ENCODE measurements around the gene POLD2.

The POLD2 gene

DNA sequence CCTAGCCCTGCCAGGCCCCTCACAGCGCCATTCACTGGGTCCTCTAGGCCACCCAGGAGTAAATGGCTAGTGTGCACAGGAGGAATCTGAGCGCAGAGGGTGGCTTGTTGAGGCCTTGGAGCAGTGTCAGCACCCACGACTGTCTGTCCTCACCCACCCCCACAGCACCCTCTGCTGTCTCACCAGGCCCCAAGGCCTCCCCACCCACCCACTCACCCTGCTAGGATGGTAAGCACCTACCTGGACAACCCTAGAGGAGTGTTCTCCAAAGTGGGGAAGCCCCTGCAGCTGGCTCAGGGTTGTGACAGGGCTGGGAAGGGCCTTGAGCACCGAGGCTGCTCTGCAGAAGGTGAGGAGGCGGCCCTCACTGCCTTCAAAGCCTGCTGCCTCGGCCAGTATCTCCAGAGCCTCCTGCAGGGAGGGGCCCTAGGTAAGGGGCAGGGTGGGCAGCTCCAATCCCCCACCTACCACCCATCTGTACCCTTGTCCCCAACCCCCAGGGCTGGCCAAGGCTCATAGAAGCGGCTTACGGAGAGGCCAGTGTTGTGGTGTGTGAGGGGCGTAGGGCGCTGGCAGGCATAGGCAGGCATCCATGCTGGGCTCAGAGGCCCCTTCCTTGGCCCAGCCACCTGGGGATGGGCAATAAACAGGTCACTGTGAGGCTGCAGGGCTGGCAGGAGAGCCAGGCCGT, 43.9 kb downstream of the POLD2 start:
- DNase-seq = no peak

DNA sequence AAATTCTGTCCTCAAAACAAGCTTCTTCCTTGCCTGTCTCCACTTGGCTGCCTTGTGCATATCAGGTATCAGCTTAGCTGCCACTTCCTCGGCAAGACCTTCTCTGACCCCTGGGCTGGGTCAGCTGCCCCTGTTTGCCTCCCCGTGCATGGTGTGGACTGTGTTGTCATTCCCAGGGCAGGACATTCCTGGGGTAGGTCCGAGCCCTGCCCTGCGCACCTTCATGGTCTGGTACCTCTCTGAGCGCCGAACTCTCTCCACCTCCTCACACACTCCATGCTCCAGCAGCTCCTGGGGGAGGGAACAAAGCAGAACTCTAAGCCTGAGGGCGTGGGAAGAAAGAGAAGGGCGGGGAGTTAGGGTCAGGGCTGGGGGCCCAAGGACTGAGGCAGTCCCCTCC, 44.8 kb downstream of the POLD2 start:
- DNase-seq = no peak

DNA sequence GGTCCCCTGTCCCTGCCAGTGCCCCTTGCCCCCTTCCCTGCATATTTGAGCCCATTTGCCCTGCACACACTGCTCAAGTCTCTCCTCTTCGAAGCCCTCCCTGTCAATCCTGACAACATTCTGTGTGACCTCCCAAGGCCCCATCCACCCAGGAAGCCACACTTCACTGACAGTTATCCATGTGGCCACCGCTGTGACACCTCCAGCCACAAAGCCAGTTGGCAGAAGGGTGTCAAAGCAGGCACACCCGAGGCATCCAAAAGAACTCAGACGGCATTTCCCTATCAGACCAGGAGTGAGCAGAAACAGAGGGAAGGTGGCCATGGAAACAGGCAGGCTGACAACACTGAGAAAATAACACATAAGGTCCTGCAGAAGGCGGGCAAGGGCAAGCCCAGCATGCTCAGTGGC, 45.7 kb downstream of the POLD2 start:
- DNase-seq = no peak

DNA sequence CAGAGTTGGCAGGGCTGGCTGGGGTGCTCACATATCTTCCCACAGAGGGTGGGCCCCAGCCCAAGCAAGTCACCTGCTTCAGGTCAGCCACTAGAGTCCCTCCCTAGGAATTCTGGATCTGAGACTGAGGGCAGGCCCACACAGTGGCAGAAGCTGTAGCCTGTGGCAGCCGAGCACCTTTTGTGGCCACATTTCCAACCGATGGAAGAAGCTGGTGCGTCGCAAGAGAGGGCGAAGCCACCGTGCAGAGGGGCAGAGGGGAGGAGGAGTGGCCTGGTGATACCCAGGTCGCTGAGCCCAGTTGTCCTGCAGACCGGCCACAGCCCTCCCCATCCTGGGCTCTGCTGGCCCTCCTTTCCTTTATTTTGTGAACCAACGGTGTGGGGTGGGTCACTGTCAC, 46.3 kb downstream of the POLD2 start:
- DNase-seq = no peak

DNA sequence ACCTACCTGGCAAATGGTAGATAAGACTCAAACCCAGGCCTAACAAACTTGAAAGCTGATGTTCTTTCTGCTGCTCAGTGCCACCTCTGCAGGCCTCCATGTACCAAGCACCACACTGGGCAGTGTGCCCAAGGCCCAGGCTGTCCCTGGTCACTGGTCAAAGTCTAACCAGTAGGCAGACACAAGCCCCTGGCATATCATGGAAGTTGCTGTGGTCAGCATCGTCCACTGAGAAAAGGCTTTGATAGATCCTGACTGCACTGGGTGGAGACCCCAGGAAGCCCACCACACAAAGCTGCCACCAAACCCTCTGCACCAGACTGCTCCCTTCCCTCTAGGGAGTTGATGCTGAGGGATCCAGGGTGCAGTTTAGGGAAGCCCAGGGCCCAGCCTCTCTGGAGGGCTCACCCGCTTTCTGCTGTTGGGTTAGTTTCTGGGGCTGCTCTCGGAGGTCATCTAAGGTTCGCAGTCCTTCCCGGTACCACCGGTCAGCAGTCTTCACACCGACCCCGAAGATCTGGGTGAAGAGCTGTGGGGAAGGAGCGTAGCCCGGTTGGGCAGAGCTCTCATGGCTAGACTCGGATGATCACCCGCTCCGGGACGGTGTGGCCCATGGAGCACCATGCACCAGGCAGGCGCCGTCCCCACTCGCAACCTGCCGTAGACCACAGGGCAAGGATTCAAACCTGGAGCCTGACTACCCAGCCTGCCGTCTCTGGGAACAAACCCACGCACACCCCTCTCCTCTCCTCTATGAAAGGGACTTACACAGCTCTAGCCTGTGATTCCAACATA, 47.0 kb downstream of the POLD2 start:
- DNase-seq = no peak

DNA sequence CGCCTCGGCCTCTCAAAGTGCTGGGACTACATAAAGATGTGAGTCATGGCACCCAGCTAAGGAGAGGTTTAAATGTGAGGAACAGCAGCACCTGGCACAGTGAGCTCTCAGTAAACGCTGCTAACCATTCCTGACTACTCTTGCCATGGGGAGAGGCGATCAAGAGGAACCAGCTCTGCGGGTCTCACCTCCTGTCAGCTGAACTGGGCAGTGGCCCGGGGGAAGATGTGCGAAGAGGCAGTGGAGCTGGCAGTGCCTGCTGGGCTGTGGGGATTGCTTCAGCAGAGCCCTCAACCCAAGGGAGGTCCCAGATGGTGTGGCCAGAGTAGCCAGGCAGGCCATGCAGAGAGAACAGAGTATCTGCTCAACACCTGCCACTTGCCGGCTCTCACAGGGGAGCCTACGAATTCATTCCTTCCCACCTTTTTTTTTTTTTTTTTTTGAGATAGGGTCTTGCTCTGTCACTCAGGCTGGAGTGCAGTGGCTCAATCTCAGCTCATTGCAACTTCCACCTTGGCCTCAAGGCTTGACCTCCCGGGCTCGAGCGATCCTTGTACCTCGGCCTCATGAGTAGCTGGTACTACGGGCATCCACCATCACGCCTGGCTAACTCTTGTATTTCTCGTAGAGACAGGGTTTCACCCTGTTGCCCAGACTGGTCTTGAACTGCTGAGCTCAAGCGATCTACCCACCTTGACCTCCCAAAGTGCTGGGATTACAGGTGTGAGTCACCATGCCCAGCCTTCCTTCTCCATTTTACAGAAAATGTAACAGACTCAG, 47.9 kb downstream of the POLD2 start:
- DNase-seq = no peak

DNA sequence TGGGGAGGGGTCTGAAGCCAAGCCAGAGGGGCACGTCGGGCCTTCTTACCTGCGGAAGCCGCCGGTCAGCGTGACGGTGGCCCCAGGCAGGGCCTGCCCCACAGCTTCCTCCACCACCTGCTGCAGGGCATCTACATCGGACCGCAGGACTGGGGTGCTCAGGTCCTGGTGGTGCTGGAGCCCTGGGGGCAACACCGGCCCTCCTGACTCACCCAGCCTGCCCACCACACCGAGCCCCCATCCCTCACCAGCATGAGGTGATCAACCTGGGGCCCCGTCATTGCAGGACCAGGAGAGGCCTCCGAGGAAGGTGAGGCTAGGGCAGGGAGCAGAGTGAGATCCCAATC, 49.0 kb downstream of the POLD2 start:
- DNase-seq = no peak

DNA sequence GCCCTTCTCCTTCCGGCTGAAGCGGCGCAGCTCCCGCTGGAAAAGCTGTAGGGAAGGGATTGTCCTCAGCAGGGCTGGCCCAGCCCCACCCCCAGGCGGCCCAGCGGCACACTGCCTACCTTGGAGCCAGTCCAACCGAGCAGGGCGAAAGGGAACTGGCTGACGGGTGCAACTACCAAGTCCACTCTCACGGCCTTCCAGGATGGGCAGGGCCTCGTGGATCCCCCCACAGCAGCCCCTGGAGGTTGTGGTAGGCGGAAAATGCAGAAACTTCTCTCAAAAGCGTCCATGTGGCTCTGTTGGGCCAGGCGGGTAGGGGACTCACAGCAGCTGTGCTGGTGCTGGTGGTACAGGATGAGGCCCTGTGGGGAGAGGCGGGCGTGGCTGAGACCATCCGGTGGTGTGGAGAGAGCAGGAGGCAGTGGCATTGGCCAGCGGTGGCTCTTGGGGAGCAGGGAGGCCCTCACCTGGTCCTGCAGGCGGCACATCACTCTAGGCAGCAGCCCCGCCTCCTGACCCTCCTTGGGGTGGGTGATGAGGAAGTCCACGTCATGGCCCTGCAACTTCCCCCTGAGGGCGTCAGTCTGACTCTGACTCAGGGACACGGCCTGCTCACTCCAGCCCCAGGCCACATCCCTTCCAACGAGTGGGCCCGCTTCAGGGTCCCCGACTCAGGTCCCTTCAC, 49.5 kb downstream of the POLD2 start:
- DNase-seq = peak; percentile 39

DNA sequence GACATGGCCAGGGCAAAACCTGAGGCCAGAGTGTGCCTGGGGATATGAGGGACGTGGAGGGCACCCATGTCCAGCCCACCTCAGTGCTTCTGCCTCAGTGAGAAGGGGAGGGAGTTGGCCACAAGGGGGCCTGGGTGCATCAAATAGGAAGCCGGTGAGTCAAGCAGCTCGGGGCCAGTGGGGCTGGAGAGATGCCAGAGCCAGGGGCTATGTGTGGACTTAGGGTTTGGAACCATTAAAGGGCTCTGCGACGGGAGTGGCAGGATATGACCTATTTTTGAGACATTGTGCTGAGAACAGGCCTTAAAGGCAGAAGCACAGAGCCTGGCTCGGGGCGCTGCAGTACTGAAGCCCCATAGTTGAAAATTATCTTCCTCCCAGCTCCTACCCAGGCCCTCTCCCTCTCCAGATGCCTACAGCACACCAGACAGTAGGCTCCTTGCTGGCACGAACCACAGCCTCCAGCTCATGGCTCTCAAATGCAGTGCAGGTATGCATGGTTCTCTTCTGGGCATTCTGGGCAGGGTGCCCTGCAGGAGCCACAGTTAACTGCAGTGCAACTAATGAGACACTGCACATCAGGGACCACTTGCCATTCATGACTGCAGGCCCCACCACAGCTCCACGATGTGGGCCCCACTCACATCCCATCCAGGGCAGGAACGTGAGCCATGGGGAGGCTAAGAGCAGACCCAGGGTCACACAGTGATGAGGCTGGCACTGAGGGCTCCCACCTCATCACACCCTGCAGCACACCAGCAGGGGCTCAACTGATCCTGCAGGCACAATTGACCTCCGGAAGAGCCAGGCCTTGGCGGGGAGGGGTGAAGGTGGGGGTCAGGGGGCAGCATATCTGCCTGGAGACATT, 50.8 kb downstream of the POLD2 start:
- peak; percentile 63 for DNase-seq

DNA sequence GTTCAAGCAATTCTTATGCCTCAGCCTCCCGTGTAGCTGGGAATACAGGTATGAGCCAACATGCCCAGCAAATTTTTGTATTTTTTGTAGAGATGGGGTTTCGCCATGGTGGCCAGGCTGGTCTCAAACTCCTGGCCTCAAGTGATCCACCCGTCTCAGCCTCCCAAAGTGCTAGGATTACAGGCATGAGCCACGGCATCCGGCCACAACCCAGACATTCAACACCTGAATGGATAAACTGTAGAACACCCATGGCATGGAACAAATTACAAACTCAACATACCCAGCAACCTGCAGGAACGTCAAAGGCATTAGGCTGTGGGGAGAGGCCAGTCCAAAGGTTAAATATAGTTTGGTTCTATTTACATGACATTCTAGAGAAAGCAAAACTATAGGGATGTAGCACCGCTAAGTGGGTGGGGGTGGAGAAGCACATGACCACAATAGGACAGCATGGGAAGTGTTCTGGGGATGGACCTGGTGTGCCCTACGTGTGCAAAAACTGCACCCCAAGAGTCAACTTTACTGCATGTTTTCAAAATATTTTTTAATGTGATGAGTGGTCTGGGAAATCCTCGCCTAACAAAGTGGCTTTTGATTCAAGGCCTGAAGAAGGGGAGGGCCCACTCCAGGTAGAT, 51.5 kb downstream of the POLD2 start:
- no peak for DNase-seq

DNA sequence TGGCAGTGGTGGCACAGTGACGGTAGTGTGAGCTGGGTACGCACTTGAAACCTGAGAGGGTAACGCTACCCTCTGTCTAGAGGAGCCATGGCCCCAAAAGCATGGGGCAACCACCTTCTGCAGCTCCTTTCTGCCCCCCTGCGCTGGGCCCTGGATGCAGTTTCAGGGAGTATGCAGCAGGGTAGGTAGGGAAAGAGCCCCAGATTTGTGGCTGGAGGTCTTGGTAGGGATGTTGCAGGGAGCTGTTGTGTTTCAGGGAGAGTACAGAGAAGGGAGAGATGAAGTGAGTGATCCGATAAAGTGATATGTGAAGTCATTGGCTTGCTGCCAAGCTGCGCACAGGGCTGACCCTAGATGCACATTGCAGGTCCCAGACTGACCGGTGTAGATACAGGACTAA, 55.3 kb downstream of the POLD2 start:
- DNase-seq = no peak

DNA sequence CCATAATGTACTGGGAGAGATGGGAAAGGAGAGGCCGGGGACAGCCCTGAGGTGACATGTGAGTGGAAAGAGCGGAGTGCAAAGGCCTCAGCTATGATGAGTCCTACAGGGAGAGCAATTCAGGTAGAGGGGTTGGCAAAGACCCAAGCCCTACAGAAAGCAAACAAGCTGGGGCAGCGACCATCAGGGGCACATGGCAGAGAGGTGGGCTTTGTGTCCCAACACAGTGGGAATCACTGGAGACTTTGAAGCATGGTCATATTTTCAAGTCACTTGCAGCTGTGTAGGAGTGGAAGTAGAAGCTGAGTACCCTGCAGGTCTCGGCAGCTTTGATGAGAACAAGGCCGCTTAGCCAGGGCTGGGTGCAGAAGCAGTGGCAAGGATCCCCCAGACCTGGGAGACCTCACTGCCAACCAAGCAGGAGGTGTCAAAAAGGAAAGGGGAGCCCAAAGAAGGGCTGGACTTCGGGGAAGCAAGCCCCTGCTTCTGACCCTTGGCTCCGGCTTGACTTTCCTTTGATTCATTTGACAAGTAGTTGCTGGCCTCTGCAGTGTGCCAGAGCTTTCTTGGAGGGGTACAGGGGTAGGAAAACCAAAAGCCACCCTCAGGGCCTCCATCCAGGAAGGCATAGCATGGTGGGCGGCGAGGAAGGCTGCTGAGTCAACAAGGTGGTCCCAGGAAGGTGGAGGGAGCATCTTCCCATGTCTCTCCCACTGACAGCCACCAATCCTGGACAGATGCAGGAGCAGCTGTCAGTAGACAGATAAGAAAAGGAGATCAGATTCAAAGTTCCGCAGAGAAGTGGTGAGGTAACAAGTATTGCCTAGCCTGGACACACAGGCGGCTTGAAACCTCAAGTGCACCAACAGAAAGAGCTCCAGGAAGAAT, 56.0 kb downstream of the POLD2 start:
- DNase-seq = no peak

DNA sequence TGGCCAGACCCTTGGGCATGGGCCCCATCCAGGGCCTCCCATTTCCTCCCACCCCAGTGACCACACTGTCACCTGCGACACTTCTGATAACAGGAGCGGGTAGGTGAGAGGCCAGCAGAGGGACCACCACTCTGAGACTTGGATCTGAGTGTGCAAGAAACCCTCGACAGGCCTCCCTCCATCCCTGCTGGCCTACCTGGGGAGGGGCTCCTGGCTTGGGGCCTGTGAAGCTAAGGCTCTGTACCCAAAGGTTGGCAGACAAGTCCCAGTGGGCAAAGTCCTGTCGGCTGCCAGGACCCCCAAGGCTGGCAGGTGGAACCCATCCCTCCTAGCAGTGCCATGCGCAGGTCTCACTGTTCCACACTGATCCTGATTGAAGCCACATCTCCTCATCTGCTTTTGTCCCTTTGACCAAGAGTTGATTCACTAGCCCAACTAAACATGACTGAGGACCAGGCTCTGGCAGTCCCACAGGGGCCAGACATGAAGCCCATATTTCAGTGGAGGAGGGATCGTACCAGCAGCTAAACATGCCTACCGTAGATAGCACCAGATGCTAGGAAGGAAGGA, 56.8 kb downstream of the POLD2 start:
- no peak for DNase-seq

DNA sequence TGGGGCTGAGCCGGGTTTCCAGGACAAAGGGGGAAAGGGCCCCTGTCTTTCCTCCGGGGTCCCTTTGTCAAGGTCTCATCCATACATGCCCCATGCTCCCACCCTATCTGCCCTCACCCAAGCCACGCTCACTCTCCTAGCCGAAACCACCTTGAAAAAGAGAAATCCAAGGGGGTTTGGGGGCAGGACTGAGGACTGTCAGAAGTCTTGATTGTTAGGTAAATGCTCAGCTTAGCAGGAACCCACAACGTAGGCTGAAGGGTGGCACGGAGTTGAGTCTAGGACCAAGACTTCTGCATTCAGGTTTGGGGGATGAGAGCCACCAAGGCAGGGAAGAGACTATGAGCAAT, 57.3 kb downstream of the POLD2 start:
- no peak for DNase-seq

DNA sequence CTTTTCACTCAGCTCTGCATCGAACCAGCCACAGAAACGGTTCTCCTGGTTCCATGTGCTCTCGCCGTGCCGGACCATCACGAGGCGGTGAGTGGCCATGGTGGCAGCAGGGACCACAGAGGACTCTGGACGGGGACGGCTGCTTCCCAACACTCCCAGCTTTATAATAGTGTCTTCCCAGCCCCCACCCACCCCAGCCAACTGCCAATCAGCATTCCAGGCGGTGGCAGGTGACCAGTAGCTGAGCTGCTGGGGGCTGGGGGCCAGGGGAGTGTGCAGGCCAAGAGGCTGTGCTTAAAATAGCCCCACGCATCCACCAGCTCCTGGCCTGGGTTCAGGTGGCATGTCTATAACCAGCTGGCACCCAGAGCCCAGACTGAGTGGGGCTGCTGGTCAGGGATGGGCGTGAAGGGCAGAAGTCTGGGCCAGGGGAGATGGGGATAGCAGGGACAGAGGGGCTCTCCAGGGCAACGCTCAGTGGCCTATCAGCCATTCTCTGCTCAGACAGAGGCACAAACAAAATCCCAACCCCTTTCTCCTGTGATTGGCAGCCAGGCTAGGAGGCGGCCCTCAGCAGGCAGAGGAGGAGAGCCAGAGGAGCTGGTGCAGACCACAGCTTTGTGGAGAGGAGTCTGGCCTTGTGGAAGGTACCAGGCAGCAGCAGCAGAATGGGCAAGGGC, 57.8 kb downstream of the POLD2 start, which contains the start of gene PGAM2:
Gene PGAM2 (minus strand): TSS at position 137 of the 680 bp plus-strand sequence. CDS start 38 bp downstream, at position 99.
- no peak for DNase-seq

DNA sequence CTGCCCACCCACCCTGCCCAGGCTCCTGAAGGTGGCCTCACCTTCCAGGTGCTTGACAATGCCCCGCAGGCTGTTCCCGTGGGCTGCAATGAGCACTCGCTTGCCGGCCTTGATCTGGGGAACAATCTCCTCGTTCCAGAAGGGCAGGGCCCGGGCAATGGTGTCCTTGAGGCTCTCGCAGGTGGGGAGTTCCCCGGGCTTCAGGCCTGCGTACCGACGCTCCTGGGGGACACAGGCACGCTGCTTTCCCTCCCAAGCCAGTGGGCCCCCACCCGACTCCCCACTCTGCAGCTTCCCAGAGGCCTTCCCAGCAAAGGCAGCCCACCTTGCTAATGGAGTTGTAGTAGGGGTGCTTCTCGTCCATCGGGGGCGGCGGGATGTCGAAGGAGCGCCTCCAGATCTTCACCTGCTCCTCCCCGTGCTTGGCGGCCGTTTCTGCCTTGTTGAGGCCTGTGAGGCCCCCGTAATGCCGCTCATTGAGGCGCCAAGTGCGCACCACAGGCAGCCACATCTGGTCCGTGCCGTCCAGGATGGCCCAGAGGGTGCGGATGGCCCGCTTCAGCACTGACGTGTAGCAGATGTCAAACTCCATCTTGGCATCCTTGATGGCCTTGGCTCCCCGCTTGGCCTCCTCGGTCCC, 58.4 kb downstream of the POLD2 start:
- peak; percentile 31 for DNase-seq

All from CD4-positive, alpha-beta T cell treated with Interleukin-17A for 4 hours (primary cell).